H9 (cell line): Measurements from ENCODE around the gene SPRED2. TPM values are rescaled to one million over a fixed set of nuclear protein-coding genes. Genes with fewer than 3 reads are reported as not detected.

Experiments used
- DNase-seq: peaks from one replicate; pipeline ENCODE4 v3.0.0-alpha.2; 2017
- H2AFZ ChIP-seq: one replicate; pipeline ENCODE4 v1.6.1; 2013; ENCODE audit warnings: mild to moderate bottlenecking, low read length, control low read depth, moderate library complexity
- H2AK5ac ChIP-seq: 2 replicates; pipeline ENCODE4 v1.6.1; 2013; ENCODE audit warnings: low read length, control low read depth, mixed read lengths; ENCODE audit not compliant: insufficient read length
- H2BK120ac ChIP-seq: one replicate; pipeline ENCODE4 v1.6.1; 2013; ENCODE audit warnings: low read depth, mild to moderate bottlenecking, low read length, control low read depth, inconsistent platforms; ENCODE audit not compliant: poor library complexity, severe bottlenecking
- H2BK12ac ChIP-seq: 2 replicates; pipeline ENCODE4 v1.6.1; 2013; ENCODE audit warnings: low read length, control low read depth, mixed read lengths, low read depth; ENCODE audit not compliant: insufficient read length
- H2BK15ac ChIP-seq: 2 replicates; pipeline ENCODE4 v1.6.1; 2013; ENCODE audit warnings: low read depth, low read length, control low read depth
- H2BK20ac ChIP-seq: one replicate; pipeline ENCODE4 v1.6.1; 2013; ENCODE audit warnings: low read depth, mild to moderate bottlenecking, low read length, control low read depth, inconsistent platforms; ENCODE audit not compliant: poor library complexity, severe bottlenecking
- H2BK5ac ChIP-seq: 2 replicates; pipeline ENCODE4 v1.6.1; 2013; ENCODE audit warnings: low read length, control low read depth, mixed read lengths; ENCODE audit not compliant: insufficient read length
- H3K14ac ChIP-seq: 2 replicates; pipeline ENCODE4 v1.6.1; 2013; ENCODE audit warnings: low read length, control low read depth; ENCODE audit not compliant: insufficient read depth
- H3K18ac ChIP-seq: 2 replicates; pipeline ENCODE4 v1.6.1; 2013; ENCODE audit warnings: low read depth, mild to moderate bottlenecking, mixed read lengths, low read length, control low read depth; ENCODE audit not compliant: insufficient read length
- H3K23ac ChIP-seq: 2 replicates; pipeline ENCODE4 v1.6.1; 2013; ENCODE audit warnings: low read length, control low read depth, mixed read lengths, low read depth; ENCODE audit not compliant: insufficient read length
- H3K23me2 ChIP-seq: 2 replicates; pipeline ENCODE4 v1.6.1; 2013; ENCODE audit warnings: low read depth, mild to moderate bottlenecking, mixed read lengths, low read length, control low read depth; ENCODE audit not compliant: insufficient read length, poor library complexity, severe bottlenecking
- H3K27ac ChIP-seq: 2 replicates; pipeline ENCODE4 v1.5.1; 2013; ENCODE audit warnings: low read length, control low read depth, mixed read lengths, low read depth; ENCODE audit not compliant: insufficient read length
- H3K27me3 ChIP-seq: 2 replicates; pipeline ENCODE4 v1.6.1; 2013; ENCODE audit warnings: low read length, control low read depth, inconsistent platforms; ENCODE audit not compliant: insufficient read depth
- H3K4ac ChIP-seq: 2 replicates; pipeline ENCODE4 v1.6.1; 2013; ENCODE audit warnings: low read depth, mild to moderate bottlenecking, control low read depth, inconsistent platforms, low read length, moderate library complexity
- H3K4me1 ChIP-seq: 2 replicates; pipeline ENCODE4 v1.6.1; 2013; ENCODE audit warnings: low read length, control low read depth, inconsistent platforms; ENCODE audit not compliant: insufficient read depth
- H3K4me2 ChIP-seq: 2 replicates; pipeline ENCODE4 v1.6.1; 2013; ENCODE audit warnings: low read length, control low read depth, mixed read lengths; ENCODE audit not compliant: insufficient read length, insufficient read depth
- H3K56ac ChIP-seq: 2 replicates; pipeline ENCODE4 v1.6.1; 2013; ENCODE audit warnings: low read depth, mild to moderate bottlenecking, mixed read lengths, low read length, control low read depth; ENCODE audit not compliant: insufficient read length
- H3K79me1 ChIP-seq: 2 replicates; pipeline ENCODE4 v1.6.1; 2013; ENCODE audit warnings: low read depth, mild to moderate bottlenecking, moderate library complexity, low read length, control low read depth, inconsistent platforms; ENCODE audit not compliant: insufficient read depth, poor library complexity, severe bottlenecking
- H3K79me2 ChIP-seq: 2 replicates; pipeline ENCODE4 v1.6.1; 2013; ENCODE audit warnings: low read length, control low read depth, inconsistent platforms; ENCODE audit not compliant: insufficient read depth
- H3K9ac ChIP-seq: 2 replicates; pipeline ENCODE4 v1.6.1; 2013; ENCODE audit warnings: low read length, control low read depth, mixed read lengths; ENCODE audit not compliant: insufficient read length; ENCODE audit errors: extremely low read depth
- H3K9me3 ChIP-seq: one replicate; pipeline ENCODE4 v1.6.1; 2013; ENCODE audit warnings: low read depth, low read length, inconsistent platforms; ENCODE audit not compliant: control insufficient read depth
- H3T11ph ChIP-seq: one replicate; pipeline ENCODE4 v1.6.1; 2013; ENCODE audit warnings: mild to moderate bottlenecking, low read length, control low read depth, inconsistent platforms
- H4K20me1 ChIP-seq: one replicate; pipeline ENCODE4 v1.6.1; 2013; ENCODE audit not compliant: control insufficient read depth, insufficient read length, insufficient read depth
- H4K5ac ChIP-seq: 2 replicates; pipeline ENCODE4 v1.6.1; 2013; ENCODE audit warnings: low read depth, mild to moderate bottlenecking, mixed read lengths, low read length, control low read depth; ENCODE audit not compliant: insufficient read length
- H4K8ac ChIP-seq: replicated peaks from 2 replicates; pipeline ENCODE4 v1.6.1; 2013; ENCODE audit warnings: low read length, control low read depth, mixed read lengths, low read depth; ENCODE audit not compliant: insufficient read length
- H4K91ac ChIP-seq: 2 replicates; pipeline ENCODE4 v1.6.1; 2013; ENCODE audit warnings: low read depth, mild to moderate bottlenecking, moderate library complexity, mixed read lengths, low read length, control low read depth; ENCODE audit not compliant: insufficient read length
- H3K27ac Mint-ChIP-seq, 3 experiments: 2 replicates in 2 of 3; 3 replicates in 1 of 3; pipeline ENCODE4 v1.8.0; 2020 to 2021; ENCODE audit warnings: mixed read lengths in 3 of 3, mild to moderate bottlenecking in 1 of 3, moderate library complexity in 1 of 3
- H3K27me3 Mint-ChIP-seq: 2 replicates; pipeline ENCODE4 v1.8.0; 2021; ENCODE audit warnings: low read depth, mild to moderate bottlenecking, moderate library complexity, mixed read lengths
- H3K36me3 Mint-ChIP-seq, 3 experiments: 2 replicates in 2 of 3; 3 replicates in 1 of 3; pipeline ENCODE4 v1.8.0; 2020 to 2021; ENCODE audit warnings: low read depth in 3 of 3, mixed read lengths in 3 of 3; ENCODE audit not compliant: insufficient read depth in 1 of 3
- H3K4me1 Mint-ChIP-seq, 2 experiments: 2 replicates each; pipeline ENCODE4 v1.8.0; 2020; ENCODE audit warnings: mixed read lengths in 2 of 2
- H3K4me3 Mint-ChIP-seq, 2 experiments: 2 replicates in 1 of 2; 3 replicates in 1 of 2; pipeline ENCODE4 v1.8.0; 2020 to 2021; ENCODE audit warnings: mild to moderate bottlenecking in 2 of 2, mixed read lengths in 2 of 2, moderate library complexity in 1 of 2
- H3K9me3 Mint-ChIP-seq, 2 experiments: 2 replicates in 1 of 2; 3 replicates in 1 of 2; pipeline ENCODE4 v1.8.0; 2020; ENCODE audit warnings: mild to moderate bottlenecking in 2 of 2, mixed read lengths in 2 of 2, moderate library complexity in 1 of 2
- WGBS: extraction: QIAGEN DNeasy Blood & Tissue Kit; methylation state at CpG from one replicate; pipeline ENCODE4 v1.1.7; 2013; ENCODE audit warnings: missing lambda C conversion rate, low lambda C conversion rate, mixed read lengths; ENCODE audit not compliant: insufficient read length; ENCODE audit errors: extremely low coverage; 5-methylcytosine and 5-hydroxymethylcytosine counted together
- total RNA-seq: library from RNA; stranded (reverse); gene quantifications from 2 replicates; pipeline ENCODE4 v1.2.1, GENCODE V29; 2021
- TF ChIP-seq, protein P1 (sequence below): fragments of 200-600 bp; sonication (generic); conservative IDR thresholded peaks from 3 replicates; pipeline ENCODE4 v1.8.0; 2021; ENCODE audit warnings: antibody characterized with exemption, mild to moderate bottlenecking

Gene SPRED2
- total RNA-seq, 1 experiment from 2014 or later: 23.5 TPM

GRCh38 chr2:65357095-65357958 is 75.1 kb downstream of the SPRED2 start:
- H4K8ac ChIP-seq: no peak overlapping the region
- H3K56ac ChIP-seq: no peak overlapping the region
- no CpG with 5 or more reads among the region's 9 CpGs for WGBS
- no peak overlapping the region for H3K4ac ChIP-seq
- H2BK12ac ChIP-seq: no peak overlapping the region
- H3K27ac ChIP-seq: no peak overlapping the region
- DNase-seq: no peak
- H2BK120ac ChIP-seq: no peak overlapping the region
- no peak overlapping the region for H3K9ac ChIP-seq
- no peak overlapping the region for H2BK5ac ChIP-seq
- H3K79me2 ChIP-seq: no peaks in the 10 kb centered on the region; the same call in 1 of the 2 replicates
- H3K23ac ChIP-seq: no peak overlapping the region
- no peaks in the 10 kb centered on the region for H3K36me3 Mint-ChIP-seq
- TF ChIP-seq, protein P1, sequence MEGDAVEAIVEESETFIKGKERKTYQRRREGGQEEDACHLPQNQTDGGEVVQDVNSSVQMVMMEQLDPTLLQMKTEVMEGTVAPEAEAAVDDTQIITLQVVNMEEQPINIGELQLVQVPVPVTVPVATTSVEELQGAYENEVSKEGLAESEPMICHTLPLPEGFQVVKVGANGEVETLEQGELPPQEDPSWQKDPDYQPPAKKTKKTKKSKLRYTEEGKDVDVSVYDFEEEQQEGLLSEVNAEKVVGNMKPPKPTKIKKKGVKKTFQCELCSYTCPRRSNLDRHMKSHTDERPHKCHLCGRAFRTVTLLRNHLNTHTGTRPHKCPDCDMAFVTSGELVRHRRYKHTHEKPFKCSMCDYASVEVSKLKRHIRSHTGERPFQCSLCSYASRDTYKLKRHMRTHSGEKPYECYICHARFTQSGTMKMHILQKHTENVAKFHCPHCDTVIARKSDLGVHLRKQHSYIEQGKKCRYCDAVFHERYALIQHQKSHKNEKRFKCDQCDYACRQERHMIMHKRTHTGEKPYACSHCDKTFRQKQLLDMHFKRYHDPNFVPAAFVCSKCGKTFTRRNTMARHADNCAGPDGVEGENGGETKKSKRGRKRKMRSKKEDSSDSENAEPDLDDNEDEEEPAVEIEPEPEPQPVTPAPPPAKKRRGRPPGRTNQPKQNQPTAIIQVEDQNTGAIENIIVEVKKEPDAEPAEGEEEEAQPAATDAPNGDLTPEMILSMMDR: no peak
- no peak overlapping the region for H3K4me3 Mint-ChIP-seq
- no peak overlapping the region for H2AK5ac ChIP-seq
- H3K27ac Mint-ChIP-seq: no peak overlapping the region
- H3K4me1 Mint-ChIP-seq: peaks cover 17 to 28% of the 10 kb centered on the region in 2 experiments
- H3K18ac ChIP-seq: no peak overlapping the region
- peaks cover 39% of the 10 kb centered on the region for H3K27me3 Mint-ChIP-seq
- no peaks in the 10 kb centered on the region for H3K9me3 ChIP-seq
- no peak overlapping the region for H2AFZ ChIP-seq
- no peak overlapping the region for H3K4me2 ChIP-seq
- no peaks in the 10 kb centered on the region for H4K20me1 ChIP-seq
- H3K4me1 ChIP-seq: peaks cover 8% of the 10 kb centered on the region; the same call in 1 of the 2 replicates
- H3T11ph ChIP-seq: no peak overlapping the region
- H4K91ac ChIP-seq: no peak overlapping the region
- H2BK15ac ChIP-seq: no peak overlapping the region
- H3K27me3 ChIP-seq: no peaks in the 10 kb centered on the region
- no peak overlapping the region for H4K5ac ChIP-seq
- H3K14ac ChIP-seq: no peak overlapping the region
- peaks cover 2% of the 10 kb centered on the region for H3K79me1 ChIP-seq
- H2BK20ac ChIP-seq: no peak overlapping the region
- H3K23me2 ChIP-seq: no peaks in the 10 kb centered on the region
- no peaks in the 10 kb centered on the region for H3K9me3 Mint-ChIP-seq
